BE2C (cell line): ENCODE results near the gene OR1M1.
A peak's percentile ranks its signal among the peaks of the same experiment; 100 is the strongest.

Experiments
- DNase-seq: peaks from one replicate; pipeline ENCODE4 v3.0.0-alpha.2; 2020
- H3K27me3 ChIP-seq: fragments of 250-450 bp; sonication (Bioruptor Pico); 2 replicates; pipeline ENCODE4 v1.5.1; 2020; ENCODE audit warnings: mild to moderate bottlenecking
- H3K36me3 ChIP-seq: fragments of 250-450 bp; sonication (Bioruptor Pico); 2 replicates; pipeline ENCODE4 v1.5.1; 2020; ENCODE audit warnings: mild to moderate bottlenecking
- H3K4me1 ChIP-seq: fragments of 250-450 bp; sonication (Bioruptor Pico); 2 replicates; pipeline ENCODE4 v1.5.1; 2020
- H3K4me3 ChIP-seq: 2 replicates; pipeline ENCODE4 v1.5.1; 2011; ENCODE audit warnings: low read depth, low read length
- H3K9me3 ChIP-seq: fragments of 250-450 bp; sonication (Bioruptor Pico); 2 replicates; pipeline ENCODE4 v1.5.1; 2020
- CTCF ChIP-seq: IDR thresholded peaks from 2 replicates; pipeline ENCODE4 v1.5.1; 2012; ENCODE audit warnings: mild to moderate bottlenecking, low read depth, low read length

OR1M1 gene

GRCh38 chr19:9132422-9132821 is 45.6 kb downstream of the OR1M1 start:
- H3K9me3 ChIP-seq: no peaks in the 10 kb centered on the region
- H3K27me3 ChIP-seq: peaks cover 9% of the 10 kb centered on the region
- no peak for DNase-seq
- no peak for TF ChIP-seq CTCF
- H3K4me3 ChIP-seq: no peak overlapping the region
- no peaks in the 10 kb centered on the region for H3K4me1 ChIP-seq
- no peaks in the 10 kb centered on the region for H3K36me3 ChIP-seq

GRCh38 chr19:9139609-9140158 is 52.8 kb downstream of the OR1M1 start:
- Histone ChIP-seq H3K4me1 (no peaks in the 10 kb centered on the region), H3K36me3 (peaks cover 9% of the 10 kb centered on the region), H3K9me3 (peaks cover 4% of the 10 kb centered on the region; the same call in 1 of the 2 replicates), H3K27me3 (peaks cover 3% of the 10 kb centered on the region), H3K4me3 (peak overlapping the region; percentile 100)
- DNase-seq: no peak
- TF ChIP-seq CTCF: no peak

GRCh38 chr19:9140159-9140874 is 53.5 kb downstream of the OR1M1 start, which contains the start of gene ZNF317:
Gene ZNF317, plus strand, starts transcription at chr19:9140397. Its CDS starts 15,620 bp downstream, at chr19:9156017.
- Histone ChIP-seq H3K4me1 (no peaks in the 10 kb centered on the region), H3K36me3 (peaks cover 9% of the 10 kb centered on the region), H3K9me3 (peaks cover 10% of the 10 kb centered on the region; the same call in 1 of the 2 replicates), H3K4me3 (peak within 1 kb of the TSS; percentile 100), H3K27me3 (no peaks in the 10 kb centered on the region; the same call in 1 of the 2 replicates)
- TF ChIP-seq CTCF: no peak
- DNase-seq: peak; percentile 93

GRCh38 chr19:9144920-9145319 is 58.1 kb downstream of the OR1M1 start:
- TF ChIP-seq CTCF: no peak
- H3K4me3 ChIP-seq: no peak overlapping the region
- peaks cover 21% of the 10 kb centered on the region for H3K36me3 ChIP-seq

More at GRCh38 chr19:9144920-9145319, 58.1 kb downstream of the OR1M1 start:
- DNase-seq: no peak
- H3K9me3 ChIP-seq: peaks cover 14% of the 10 kb centered on the region; the same call in 1 of the 2 replicates
- no peaks in the 10 kb centered on the region for H3K4me1 ChIP-seq
- H3K27me3 ChIP-seq: no peaks in the 10 kb centered on the region
